ENCODE results near the gene NEMF. TPM values are rescaled to one million over a fixed set of nuclear protein-coding genes. Genes with fewer than 3 reads are reported as not detected.

NEMF gene
- total RNA-seq, 4 donors from 2014 or later: 50.2 to 129 (median 79.3) TPM

DNA sequence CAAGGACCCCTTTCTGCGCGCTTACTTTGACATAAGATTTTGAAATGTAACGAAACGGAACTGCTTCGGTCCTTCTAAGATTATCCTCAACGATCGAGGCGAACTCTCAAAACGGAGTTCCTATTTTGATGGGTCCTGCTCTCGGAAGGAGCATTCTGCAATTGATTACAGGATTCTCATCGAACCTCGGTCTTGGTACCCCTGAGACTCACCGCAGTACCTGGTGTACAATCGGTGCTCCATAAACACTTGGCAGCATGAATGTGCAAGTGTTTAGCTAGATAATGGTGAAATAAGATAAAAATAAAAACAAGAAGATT is 530 bp upstream of the NEMF start:
- no peaks in the 10 kb centered on the region for H3K9me3 ChIP-seq
- H3K4me3 ChIP-seq: peak overlapping the region; percentile 61 to 91 (median 72)
- peak overlapping the region; percentile 91 to 94 (median 93) for H3K27ac ChIP-seq
- in situ Hi-C loops (cut with MboI; ENCODE audit: low pct_ligation_motif_present in 1 of 4, low pct_unique_long_range_greater_than_20kb in 1 of 4, low sequenced_read_pairs in 3 of 4) (loop anchor here (10.0 to 25.0 kb wide), 3 partner anchors 218 to 684 kb away; partner anchors contain the start of genes MAP4K5 (in 2 of the 4) and DNAAF2 (in 1 of the 4)), intact Hi-C loops (cut with DNase I; ENCODE audit: low total_unique reads) (no loop called here)
- no peaks in the 10 kb centered on the region for H3K27me3 ChIP-seq
- DNase-seq: no peak
- H3K36me3 ChIP-seq: peaks cover 0 to 15% (median 0%) of the 10 kb centered on the region in 4 donors
- peaks cover 16 to 40% (median 17%) of the 10 kb centered on the region in 4 donors for H3K4me1 ChIP-seq
- TF ChIP-seq EP300 (IDR thresholded peaks at IDR 0.05; ENCODE audit: low read depth) (no peak), CTCF (IDR thresholded peaks at IDR 0.05) (peak in 1 of 5 experiments; percentile 17)
- 0 to 2% methylated on average over 11 to 13 of the region's 14 CpGs for WGBS, 2 donors (ENCODE audit: low coverage in 1 of 2)

- in situ Hi-C loops (cut with MboI; ENCODE audit: low pct_ligation_motif_present in 1 of 4, low pct_unique_long_range_greater_than_20kb in 1 of 4, low sequenced_read_pairs in 3 of 4): loop anchor here (10.0 to 25.0 kb wide), 3 partner anchors 217 to 685 kb away; partner anchors contain the start of genes MAP4K5 (in 2 of the 4) and DNAAF2 (in 1 of the 4)
Measured at GRCh38 chr14:49851813-49852212, 775 bp downstream of the NEMF start.

DNA sequence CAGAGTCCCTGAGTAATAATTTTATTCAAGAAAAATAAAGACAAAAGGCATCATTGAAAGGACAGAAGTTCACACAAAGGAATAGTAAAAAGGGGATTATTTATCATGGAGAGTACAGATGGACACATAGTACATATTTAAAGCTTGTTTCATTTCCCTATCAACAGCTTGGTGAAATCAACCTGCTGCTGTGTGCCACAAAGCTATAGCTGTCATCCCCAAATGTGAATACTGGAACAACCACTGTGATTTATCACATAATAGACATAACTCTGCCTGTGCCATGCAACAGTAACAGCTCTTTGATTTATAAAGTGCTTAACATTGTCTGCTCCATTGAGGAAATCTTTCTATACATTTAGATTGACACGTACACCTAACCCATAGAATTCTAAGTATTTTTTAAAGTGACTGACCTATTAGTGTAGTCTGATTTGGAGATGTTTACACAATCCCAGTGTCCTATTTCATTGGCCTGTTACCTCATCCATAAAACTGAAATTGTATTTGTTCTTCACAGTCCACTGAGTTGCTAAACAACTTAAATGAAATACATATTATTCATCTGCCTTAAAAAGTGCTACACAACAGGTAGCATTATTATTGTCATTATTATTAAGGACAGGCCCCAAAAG is 3.3 kb downstream of the NEMF start:
- no peak for TF ChIP-seq POLR2A (IDR thresholded peaks at IDR 0.05)
- TF ChIP-seq EP300 (IDR thresholded peaks at IDR 0.05; ENCODE audit: low read depth): no peak
- no peak for TF ChIP-seq POLR2AphosphoS5 (IDR thresholded peaks at IDR 0.05)
- TF ChIP-seq CTCF (IDR thresholded peaks at IDR 0.05): no peak
- Histone ChIP-seq H3K9me3 (no peaks in the 10 kb centered on the region), H3K27me3 (no peaks in the 10 kb centered on the region), H3K36me3 (peaks cover 0 to 47% (median 15%) of the 10 kb centered on the region in 4 donors), H3K4me1 (peaks cover 16 to 40% (median 17%) of the 10 kb centered on the region in 4 donors), H3K27ac (no peak overlapping the region), H3K4me3 (no peak overlapping the region)
- in situ Hi-C loops (cut with MboI; ENCODE audit: low pct_ligation_motif_present in 1 of 4, low pct_unique_long_range_greater_than_20kb in 1 of 4, low sequenced_read_pairs in 3 of 4): loop anchor here in 1 of 4 donors (25.0 kb wide), 1 partner anchor 212 kb away; the partner anchor contains the start of gene DNAAF2
- intact Hi-C loops (cut with DNase I; ENCODE audit: low total_unique reads): no loop called here
- no peak for DNase-seq
- 80 to 84% methylated on average over 1 of the region's 1 CpG for WGBS, 2 donors (ENCODE audit: low coverage in 1 of 2)

More at GRCh38 chr14:49851813-49852212, 775 bp downstream of the NEMF start:
- Histone ChIP-seq H3K36me3 (peaks cover 0 to 24% (median 3%) of the 10 kb centered on the region in 4 donors), H3K27ac (peak overlapping the region; percentile 91 to 94 (median 93)), H3K4me3 (peak overlapping the region; percentile 61 to 91 (median 72)), H3K4me1 (peaks cover 16 to 40% (median 17%) of the 10 kb centered on the region in 4 donors), H3K9me3 (no peaks in the 10 kb centered on the region), H3K27me3 (no peaks in the 10 kb centered on the region)
- 3 to 4% methylated on average over 6 to 7 of the region's 7 CpGs for WGBS, 2 donors (ENCODE audit: low coverage in 1 of 2)
- TF ChIP-seq POLR2A (IDR thresholded peaks at IDR 0.05): no peak
- no peak for TF ChIP-seq POLR2AphosphoS5 (IDR thresholded peaks at IDR 0.05)
- no peak for TF ChIP-seq EP300 (IDR thresholded peaks at IDR 0.05; ENCODE audit: low read depth)
- no peak for TF ChIP-seq CTCF (IDR thresholded peaks at IDR 0.05)
- intact Hi-C loops (cut with DNase I; ENCODE audit: low total_unique reads): no loop called here
- no peak for DNase-seq

DNA sequence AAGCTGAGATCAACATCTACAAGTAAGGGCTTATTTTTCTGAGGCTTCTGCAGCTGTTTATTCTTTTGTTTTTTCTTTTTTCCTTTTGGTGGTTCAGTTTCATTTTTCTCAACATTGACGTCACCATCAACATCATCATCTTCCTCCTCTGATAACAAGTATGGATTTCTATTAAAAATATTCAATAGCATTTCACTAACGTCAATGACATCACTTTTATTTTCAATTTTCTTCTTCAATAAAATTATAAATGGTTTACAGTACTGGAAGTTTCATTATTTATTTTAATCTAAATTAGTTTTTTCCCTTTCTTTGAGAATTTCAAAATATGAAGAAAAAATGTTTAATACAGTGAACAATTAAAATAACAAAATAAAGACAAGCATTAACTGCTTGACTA is 23.9 kb downstream of the NEMF start:
- no peak overlapping the region for H3K4me3 ChIP-seq
- DNase-seq: no peak
- no peaks in the 10 kb centered on the region for H3K9me3 ChIP-seq
- peaks cover 0 to 97% (median 44%) of the 10 kb centered on the region in 4 donors for H3K36me3 ChIP-seq
- no peaks in the 10 kb centered on the region for H3K27me3 ChIP-seq
- no peak overlapping the region for H3K27ac ChIP-seq
- TF ChIP-seq EP300 (IDR thresholded peaks at IDR 0.05; ENCODE audit: low read depth) (no peak), CTCF (IDR thresholded peaks at IDR 0.05) (no peak), POLR2A (IDR thresholded peaks at IDR 0.05) (no peak), POLR2AphosphoS5 (IDR thresholded peaks at IDR 0.05) (no peak)
- intact Hi-C loops (cut with DNase I; ENCODE audit: low total_unique reads) (no loop called here), in situ Hi-C loops (cut with MboI; ENCODE audit: low pct_ligation_motif_present in 1 of 4, low pct_unique_long_range_greater_than_20kb in 1 of 4, low sequenced_read_pairs in 3 of 4) (loop anchor here in 1 of 4 donors (25.0 kb wide), 1 partner anchor 191 kb away; the partner anchor contains the start of gene DNAAF2)
- 88 to 95% methylated on average over 2 of the region's 2 CpGs for WGBS, 2 donors (ENCODE audit: low coverage in 1 of 2)
- no peaks in the 10 kb centered on the region for H3K4me1 ChIP-seq
